22Rv1 (cell line): ENCODE data around the gene SERP2.

Experiments
- H3K27ac ChIP-seq: fragments of 450-650 bp; 2 replicates; pipeline ENCODE4 v1.5.1; 2017
- ZFX ChIP-seq: fragments of 450-650 bp; IDR thresholded peaks from 2 replicates; pipeline ENCODE4 v1.6.1; 2017; ENCODE audit warnings: antibody characterized with exemption, borderline replicate concordance
- TF ChIP-seq, protein P1 (sequence below): fragments of 450-650 bp; IDR thresholded peaks from 2 replicates; pipeline ENCODE4 v1.5.1; 2017; ENCODE audit warnings: mild to moderate bottlenecking

Gene SERP2

DNA sequence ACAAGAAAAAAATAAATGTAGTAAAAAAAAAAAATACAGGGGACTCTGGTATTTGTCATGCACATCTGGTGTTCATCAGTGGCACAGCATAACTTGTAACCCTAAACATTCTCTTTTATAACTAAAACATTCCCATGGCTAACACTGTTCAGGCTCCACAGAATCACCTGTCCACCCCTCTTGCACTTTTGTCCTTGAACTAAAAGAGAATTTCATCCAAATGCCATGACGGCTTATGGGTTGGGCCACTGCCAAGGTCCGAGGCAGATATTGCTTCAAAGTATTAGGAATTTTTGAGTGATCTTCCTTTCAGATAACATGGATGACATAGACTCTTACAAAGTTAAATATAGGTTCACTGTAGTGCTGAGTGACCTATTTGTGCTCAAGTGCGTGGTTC lies 25.7 kb upstream of the SERP2 start:
- H3K27ac ChIP-seq, result no peak overlapping the region
- TF ChIP-seq, protein P1, sequence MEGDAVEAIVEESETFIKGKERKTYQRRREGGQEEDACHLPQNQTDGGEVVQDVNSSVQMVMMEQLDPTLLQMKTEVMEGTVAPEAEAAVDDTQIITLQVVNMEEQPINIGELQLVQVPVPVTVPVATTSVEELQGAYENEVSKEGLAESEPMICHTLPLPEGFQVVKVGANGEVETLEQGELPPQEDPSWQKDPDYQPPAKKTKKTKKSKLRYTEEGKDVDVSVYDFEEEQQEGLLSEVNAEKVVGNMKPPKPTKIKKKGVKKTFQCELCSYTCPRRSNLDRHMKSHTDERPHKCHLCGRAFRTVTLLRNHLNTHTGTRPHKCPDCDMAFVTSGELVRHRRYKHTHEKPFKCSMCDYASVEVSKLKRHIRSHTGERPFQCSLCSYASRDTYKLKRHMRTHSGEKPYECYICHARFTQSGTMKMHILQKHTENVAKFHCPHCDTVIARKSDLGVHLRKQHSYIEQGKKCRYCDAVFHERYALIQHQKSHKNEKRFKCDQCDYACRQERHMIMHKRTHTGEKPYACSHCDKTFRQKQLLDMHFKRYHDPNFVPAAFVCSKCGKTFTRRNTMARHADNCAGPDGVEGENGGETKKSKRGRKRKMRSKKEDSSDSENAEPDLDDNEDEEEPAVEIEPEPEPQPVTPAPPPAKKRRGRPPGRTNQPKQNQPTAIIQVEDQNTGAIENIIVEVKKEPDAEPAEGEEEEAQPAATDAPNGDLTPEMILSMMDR, result no peak
- TF ChIP-seq ZFX, result no peak

DNA sequence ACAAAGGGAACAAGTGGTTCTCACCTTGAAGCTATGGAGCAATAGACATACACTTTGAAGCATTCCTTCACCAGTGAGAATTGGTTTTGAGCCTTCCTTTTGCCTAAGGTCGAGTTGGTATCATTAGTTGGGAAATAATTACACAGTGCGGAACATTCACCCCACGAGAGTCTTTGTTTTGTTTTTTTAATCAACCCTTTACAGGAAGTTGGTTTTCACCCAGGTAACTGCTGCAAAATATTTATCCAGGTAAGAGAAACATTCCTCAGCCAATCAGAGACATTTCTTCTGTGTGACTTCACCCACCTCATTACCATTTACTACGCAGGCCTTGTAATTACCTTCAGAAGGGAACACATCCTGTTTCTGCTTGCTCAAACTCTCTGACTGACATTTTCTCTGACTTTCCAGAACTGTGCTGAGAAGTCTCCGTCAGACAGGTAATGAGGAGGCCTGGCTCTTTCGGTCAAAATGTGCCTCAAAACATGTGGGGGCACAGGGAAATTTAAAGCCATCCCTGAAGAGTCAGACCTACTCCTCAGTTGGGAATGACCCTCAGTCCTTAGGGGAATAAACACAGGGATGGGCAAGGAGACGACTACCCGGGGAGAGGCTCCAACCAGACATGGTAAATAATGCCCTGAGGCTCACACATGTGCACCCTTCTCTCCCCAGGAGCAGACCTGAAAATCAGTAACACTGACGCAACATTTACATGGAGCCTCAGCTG lies 22.7 kb upstream of the SERP2 start:
- H3K27ac ChIP-seq, result peak overlapping the region; percentile 86

DNA sequence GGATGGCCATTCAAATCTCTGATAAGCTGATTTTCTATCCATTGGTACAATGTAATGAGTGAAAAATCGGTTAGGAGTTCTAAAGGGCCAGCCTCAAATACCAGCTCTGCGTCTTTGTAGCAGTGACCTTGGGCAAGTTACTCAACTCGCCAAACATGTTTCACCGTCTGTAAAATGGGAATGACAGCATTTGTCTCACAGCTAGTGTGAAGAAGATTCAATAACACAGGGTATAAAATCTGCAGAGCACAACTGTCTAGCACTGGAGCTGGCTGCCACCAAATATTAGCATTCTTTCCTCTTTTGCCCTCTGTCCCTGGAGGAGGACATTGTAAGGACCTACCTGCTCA lies 22.1 kb upstream of the SERP2 start:
- peak overlapping the region; percentile 86 for H3K27ac ChIP-seq
- TF ChIP-seq, protein P1, result no peak
- TF ChIP-seq ZFX, result no peak

More for the DNA sequence above, 22.7 kb upstream of the SERP2 start:
- TF ChIP-seq, protein P1, result no peak
- no peak for TF ChIP-seq ZFX

DNA sequence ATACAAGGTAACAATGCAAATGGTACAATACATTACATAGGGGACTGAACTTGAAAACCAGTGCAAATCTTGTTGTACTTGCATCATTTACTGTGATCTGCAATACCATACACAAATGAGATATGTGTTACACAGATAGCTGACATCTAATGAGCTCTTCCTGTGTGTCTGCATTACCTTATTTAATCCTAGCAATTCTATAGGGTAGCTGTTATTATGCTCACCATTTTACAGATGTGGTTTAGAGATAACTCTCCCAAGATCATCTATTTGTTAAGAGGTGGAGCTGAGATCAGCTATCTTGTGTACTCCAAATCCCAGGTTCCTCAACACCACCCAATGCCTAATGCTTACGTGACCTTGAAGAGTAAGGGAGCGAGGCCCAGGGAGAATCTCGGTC lies 21.4 kb upstream of the SERP2 start:
- H3K27ac ChIP-seq, result peak overlapping the region; percentile 86
- TF ChIP-seq, protein P1, result no peak
- no peak for TF ChIP-seq ZFX

DNA sequence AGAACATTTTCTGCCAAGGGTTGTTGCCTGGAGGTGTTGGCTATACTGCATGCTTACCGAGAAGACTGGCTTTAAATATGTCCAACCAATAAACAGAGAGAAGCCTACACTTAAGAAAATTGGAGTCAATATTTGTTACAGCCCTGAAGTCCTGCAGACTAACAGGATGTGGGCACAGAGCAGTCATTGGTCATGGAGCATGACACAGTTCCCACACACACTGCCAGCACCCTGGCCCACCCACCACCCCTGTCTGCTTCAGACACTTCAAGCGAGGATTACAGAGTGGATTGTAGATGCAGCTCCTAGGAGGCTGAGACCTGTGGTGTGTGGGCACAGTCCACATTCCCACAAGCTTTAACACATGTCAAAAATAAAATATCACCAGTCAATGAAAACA lies 21.0 kb upstream of the SERP2 start:
- peak overlapping the region; percentile 86 for H3K27ac ChIP-seq
- TF ChIP-seq, protein P1, result no peak
- no peak for TF ChIP-seq ZFX

DNA sequence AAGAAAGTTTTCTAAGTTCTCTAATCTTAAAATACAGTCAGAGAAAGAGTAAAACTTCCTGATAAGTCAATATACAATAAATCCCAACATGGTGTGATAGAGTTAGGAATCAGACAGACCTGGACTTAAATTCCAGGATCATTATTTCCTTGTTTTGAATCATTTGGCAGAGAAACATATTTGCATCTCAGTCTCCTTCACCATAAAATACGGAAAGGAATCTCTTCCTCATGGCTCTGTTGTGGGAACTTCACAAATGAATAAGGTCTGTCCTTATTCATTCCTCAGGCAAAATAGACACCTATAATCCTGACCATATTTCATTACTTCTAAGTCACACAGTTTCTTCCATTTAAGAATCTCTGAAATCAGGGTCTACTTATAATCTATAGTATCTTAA lies 19.3 kb upstream of the SERP2 start:
- TF ChIP-seq, protein P1, result no peak
- no peak for TF ChIP-seq ZFX

DNA sequence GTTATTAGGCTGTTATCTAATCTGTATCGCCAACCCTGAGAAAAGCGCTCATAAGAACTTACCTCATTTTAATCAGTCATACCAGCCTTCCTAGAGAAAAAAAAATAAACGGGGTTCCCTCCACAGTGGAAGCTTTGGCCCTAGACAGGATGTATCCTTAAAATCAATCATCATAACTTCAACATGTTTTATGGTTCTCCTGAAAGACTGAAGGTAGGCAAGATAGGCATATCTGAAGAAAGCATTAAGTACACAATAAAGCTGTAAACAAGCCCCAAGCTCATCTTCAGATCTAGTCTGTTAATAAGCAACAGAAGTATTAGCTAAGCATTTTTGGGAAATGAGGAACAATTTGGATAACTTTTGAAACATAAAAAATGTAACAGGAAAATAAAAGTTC lies 18.7 kb upstream of the SERP2 start:
- peak overlapping the region; percentile 1; the same call in 1 of the 2 replicates for H3K27ac ChIP-seq
- no peak for TF ChIP-seq ZFX
- TF ChIP-seq, protein P1, result no peak

More for the DNA sequence above, 19.3 kb upstream of the SERP2 start:
- no peak overlapping the region for H3K27ac ChIP-seq
